CD8-positive, alpha-beta memory T cell (primary cell): ENCODE results near the gene IL22RA1. TPM values are rescaled to one million over a fixed set of nuclear protein-coding genes. Genes with fewer than 3 reads are reported as not detected.

ENCODE experiments used
- CTCF ChIA-PET: fragments of 350-600 bp; sonication (Branson Sonifier 250); formaldehyde crosslinking; loops from one replicate; lab custom pipeline; 2021; ENCODE audit warnings: antibody characterized with exemption; lab: Charles Lee
- POLR2A ChIA-PET: fragments of 350-600 bp; sonication (Branson Sonifier 250); formaldehyde crosslinking; loops from one replicate; lab custom pipeline; 2021; ENCODE audit warnings: antibody characterized with exemption; lab: Charles Lee
- DNase-seq, 5 donors: peaks; one replicate each; pipeline versions ENCODE4 v3.0.0 to v3.0.0-alpha.2; 2020 to 2022; ENCODE audit warnings: mixed read lengths in 1 of 5
- H3K27ac ChIP-seq: one replicate; pipeline ENCODE4 v1.7.0; 2013; ENCODE audit warnings: low read depth, mild to moderate bottlenecking, low read length, moderate library complexity
- H3K27me3 ChIP-seq: 2 replicates; pipeline ENCODE4 v1.7.0; 2013; ENCODE audit warnings: low read length, mild to moderate bottlenecking; ENCODE audit not compliant: insufficient read depth, poor library complexity, severe bottlenecking
- H3K36me3 ChIP-seq: 2 replicates; pipeline ENCODE4 v1.7.0; 2013; ENCODE audit warnings: mild to moderate bottlenecking, low read length, moderate library complexity; ENCODE audit not compliant: insufficient read depth
- H3K4me1 ChIP-seq: 2 replicates; pipeline ENCODE4 v1.7.0; 2013; ENCODE audit warnings: mild to moderate bottlenecking, low read length, moderate library complexity; ENCODE audit not compliant: insufficient read depth
- H3K4me3 ChIP-seq: 2 replicates; pipeline ENCODE4 v1.7.0; 2013; ENCODE audit warnings: mild to moderate bottlenecking, low read length
- H3K9me3 ChIP-seq: 2 replicates; pipeline ENCODE4 v1.7.0; 2013; ENCODE audit warnings: mild to moderate bottlenecking, low read length
- H3K27ac Mint-ChIP-seq, 8 donors: one replicate each; pipeline ENCODE4 v1.8.0; 2020 to 2021; ENCODE audit warnings: mixed read lengths in 8 of 8, mild to moderate bottlenecking in 6 of 8, inconsistent platforms in 3 of 8, moderate library complexity in 3 of 8
- H3K27me3 Mint-ChIP-seq, 2 donors: one replicate each; pipeline ENCODE4 v1.8.0; 2020 to 2021; ENCODE audit warnings: mixed read lengths in 2 of 2, mild to moderate bottlenecking in 1 of 2, moderate library complexity in 1 of 2
- H3K36me3 Mint-ChIP-seq, 3 donors: one replicate each; pipeline ENCODE4 v1.8.0; 2020 to 2021; ENCODE audit warnings: mixed read lengths in 3 of 3, inconsistent platforms in 1 of 3, mild to moderate bottlenecking in 1 of 3
- H3K4me1 Mint-ChIP-seq, 3 donors: one replicate each; pipeline ENCODE4 v1.8.0; 2020 to 2021; ENCODE audit warnings: mixed read lengths in 3 of 3, inconsistent platforms in 1 of 3, mild to moderate bottlenecking in 1 of 3
- H3K4me3 Mint-ChIP-seq, 7 donors: one replicate each; pipeline ENCODE4 v1.8.0; 2020 to 2021; ENCODE audit warnings: mixed read lengths in 7 of 7, mild to moderate bottlenecking in 6 of 7, moderate library complexity in 4 of 7, inconsistent platforms in 2 of 7
- H3K9me3 Mint-ChIP-seq, 5 donors: one replicate each; pipeline ENCODE4 v1.8.0; 2020 to 2022; ENCODE audit warnings: mixed read lengths in 5 of 5, mild to moderate bottlenecking in 3 of 5, moderate library complexity in 2 of 5, inconsistent platforms in 1 of 5
- polyA plus RNA-seq: library from polyadenylated mRNA; unstranded; fragments of 300-500 nt; fragmentation: Illumina TruSeq; gene quantifications from one replicate; pipeline ENCODE4 v1.2.3, GENCODE V29; 2021
- total RNA-seq, 2 experiments: library from RNA; stranded (reverse); gene quantifications; one replicate each; pipeline ENCODE4 v1.2.3, GENCODE V29; 2021

Gene IL22RA1
- total and polyA plus RNA-seq, 3 experiments from 2014 or later: not detected

- no peaks in the 10 kb centered on the region for H3K9me3 Mint-ChIP-seq
- no peaks in the 10 kb centered on the region for H3K9me3 ChIP-seq
- H3K27me3 Mint-ChIP-seq: no peaks in the 10 kb centered on the region
- CTCF ChIA-PET: no interaction called here
- no peaks in the 10 kb centered on the region for H3K27me3 ChIP-seq
- peaks cover 6 to 42% (median 9%) of the 10 kb centered on the region in 3 donors for H3K36me3 Mint-ChIP-seq
- H3K4me1 ChIP-seq: no peaks in the 10 kb centered on the region
- H3K27ac ChIP-seq: no peak overlapping the region
- H3K4me3 Mint-ChIP-seq: no peak overlapping the region
- DNase-seq: no peak
- H3K36me3 ChIP-seq: no peaks in the 10 kb centered on the region
- POLR2A ChIA-PET: no interaction called here
- H3K4me1 Mint-ChIP-seq: peaks cover 0 to 11% (median 1%) of the 10 kb centered on the region in 3 donors
- no peak overlapping the region for H3K4me3 ChIP-seq
- no peak overlapping the region for H3K27ac Mint-ChIP-seq
Observed at GRCh38 chr1:24175033-24175755, 32.3 kb upstream of the IL22RA1 start.

- no peak overlapping the region for H3K27ac ChIP-seq
- Mint-ChIP-seq H3K27me3 (no peaks in the 10 kb centered on the region), H3K36me3 (peaks cover 6 to 40% (median 6%) of the 10 kb centered on the region in 3 donors), H3K4me1 (peaks cover 0 to 11% (median 1%) of the 10 kb centered on the region in 3 donors), H3K4me3 (no peak overlapping the region), H3K9me3 (no peaks in the 10 kb centered on the region), H3K27ac (peak overlapping the region in 1 of 8 donors; percentile 54)
- no peak for DNase-seq
- CTCF ChIA-PET: no interaction called here
- POLR2A ChIA-PET: no interaction called here
- no peak overlapping the region for H3K4me3 ChIP-seq
- H3K9me3 ChIP-seq: no peaks in the 10 kb centered on the region
- H3K27me3 ChIP-seq: no peaks in the 10 kb centered on the region
- H3K4me1 ChIP-seq: no peaks in the 10 kb centered on the region
- no peaks in the 10 kb centered on the region for H3K36me3 ChIP-seq
Observed at GRCh38 chr1:24173638-24174575, 31.0 kb upstream of the IL22RA1 start.

DNA sequence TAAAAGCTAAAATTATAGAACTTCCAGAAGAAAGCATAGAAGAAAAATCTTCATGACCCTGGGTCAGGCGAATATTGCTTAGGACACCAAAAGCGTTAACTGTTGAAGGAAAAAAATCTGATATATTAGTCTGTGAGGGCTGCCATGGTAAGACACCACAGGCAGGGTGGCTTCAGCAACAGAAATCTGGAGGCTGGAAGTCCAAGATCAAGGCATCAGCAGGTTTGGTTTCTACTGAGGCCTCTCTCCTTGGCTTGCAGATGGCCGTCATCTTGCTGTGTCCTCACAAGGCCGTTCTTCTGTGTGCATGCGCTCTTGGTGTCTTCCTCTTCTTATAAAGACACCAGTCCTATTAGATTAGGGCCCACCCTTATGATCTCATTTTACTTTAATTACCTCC, 29.7 kb upstream of the IL22RA1 start:
- CTCF ChIA-PET: interaction anchor here (1.1 kb wide), 1 partner anchor 516 kb away, joined by 3 read pairs; no protein-coding TSS in a partner anchor
- Mint-ChIP-seq H3K9me3 (no peaks in the 10 kb centered on the region), H3K27me3 (no peaks in the 10 kb centered on the region), H3K4me3 (no peak overlapping the region), H3K4me1 (peaks cover 0 to 11% (median 0%) of the 10 kb centered on the region in 3 donors), H3K36me3 (peaks cover 6 to 42% (median 11%) of the 10 kb centered on the region in 3 donors), H3K27ac (peak overlapping the region in 1 of 8 donors; percentile 38)
- Histone ChIP-seq H3K9me3 (no peaks in the 10 kb centered on the region), H3K4me3 (no peak overlapping the region), H3K27ac (no peak overlapping the region), H3K4me1 (no peaks in the 10 kb centered on the region), H3K27me3 (no peaks in the 10 kb centered on the region), H3K36me3 (no peaks in the 10 kb centered on the region)
- DNase-seq: no peak
- POLR2A ChIA-PET: no interaction called here

DNA sequence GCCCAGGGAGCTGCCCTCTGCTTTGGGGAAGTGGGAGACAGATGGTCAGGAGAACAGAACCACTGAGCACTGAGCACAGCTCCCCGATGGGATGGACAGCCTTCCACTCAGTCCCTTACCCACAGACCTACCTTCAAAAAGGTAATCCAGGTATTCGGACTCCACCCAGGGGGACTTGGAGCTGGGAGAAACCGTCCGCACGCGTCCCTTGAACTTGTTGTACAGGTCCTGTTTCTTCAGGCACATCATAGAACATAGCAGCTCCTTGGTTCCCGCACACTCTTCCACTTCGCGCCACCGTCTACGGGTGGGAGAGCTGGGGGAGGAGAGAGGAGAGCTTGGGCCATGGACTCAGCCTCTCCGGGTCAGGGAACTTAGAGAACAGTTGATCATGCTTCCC, 26.3 kb upstream of the IL22RA1 start:
- Mint-ChIP-seq H3K36me3 (peaks cover 6 to 51% (median 13%) of the 10 kb centered on the region in 3 donors), H3K4me3 (no peak overlapping the region), H3K9me3 (no peaks in the 10 kb centered on the region), H3K4me1 (no peaks in the 10 kb centered on the region), H3K27ac (no peak overlapping the region), H3K27me3 (no peaks in the 10 kb centered on the region)
- POLR2A ChIA-PET: no interaction called here
- Histone ChIP-seq H3K27me3 (no peaks in the 10 kb centered on the region), H3K4me1 (no peaks in the 10 kb centered on the region), H3K4me3 (no peak overlapping the region), H3K27ac (no peak overlapping the region), H3K36me3 (peaks cover 5% of the 10 kb centered on the region), H3K9me3 (no peaks in the 10 kb centered on the region)
- no peak for DNase-seq
- CTCF ChIA-PET: interaction anchor here (1.2 to 1.4 kb wide), 2 partner anchors 19 to 222 kb away, joined by 4 to 7 read pairs; no protein-coding TSS in a partner anchor

DNA sequence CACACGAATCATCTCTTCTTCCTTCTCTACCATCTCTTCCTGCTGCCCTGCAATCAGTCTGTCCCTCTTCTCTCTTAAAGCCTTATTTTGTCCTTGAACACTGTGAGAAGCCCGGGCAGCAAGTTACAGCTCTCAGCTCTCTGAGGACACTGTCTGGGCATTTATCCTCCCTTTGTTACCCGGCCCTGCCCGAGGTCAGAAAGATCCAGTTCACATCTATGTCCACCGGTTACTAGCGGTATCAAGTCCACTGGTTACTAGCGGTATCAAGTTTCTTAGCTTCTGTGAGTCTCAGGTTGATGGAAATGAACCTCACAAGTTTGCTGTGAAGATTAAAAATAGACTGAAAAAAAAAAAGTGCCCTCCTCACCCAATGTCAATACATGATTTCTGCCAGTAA, 25.3 kb upstream of the IL22RA1 start:
- Histone ChIP-seq H3K4me3 (no peak overlapping the region), H3K4me1 (no peaks in the 10 kb centered on the region), H3K27me3 (no peaks in the 10 kb centered on the region), H3K9me3 (no peaks in the 10 kb centered on the region), H3K27ac (no peak overlapping the region), H3K36me3 (peaks cover 5% of the 10 kb centered on the region)
- Mint-ChIP-seq H3K4me1 (no peaks in the 10 kb centered on the region), H3K27ac (peak overlapping the region in 3 of 8 donors; percentile 8 to 59 (median 24)), H3K36me3 (peaks cover 0 to 55% (median 14%) of the 10 kb centered on the region in 3 donors), H3K9me3 (no peaks in the 10 kb centered on the region), H3K27me3 (no peaks in the 10 kb centered on the region), H3K4me3 (no peak overlapping the region)
- no peak for DNase-seq
- ChIA-PET CTCF (interaction anchor here (1.4 to 2.0 kb wide), 2 partner anchors 17 to 18 kb away, joined by 7 read pairs; no protein-coding TSS in a partner anchor), POLR2A (no interaction called here)

- POLR2A ChIA-PET: no interaction called here
- peaks cover 5% of the 10 kb centered on the region for H3K36me3 ChIP-seq
- Mint-ChIP-seq H3K9me3 (no peaks in the 10 kb centered on the region), H3K36me3 (peaks cover 0 to 58% (median 17%) of the 10 kb centered on the region in 3 donors), H3K27me3 (no peaks in the 10 kb centered on the region), H3K4me1 (no peaks in the 10 kb centered on the region), H3K4me3 (no peak overlapping the region), H3K27ac (no peak overlapping the region)
- no peaks in the 10 kb centered on the region for H3K4me1 ChIP-seq
- no peak overlapping the region for H3K27ac ChIP-seq
- no peaks in the 10 kb centered on the region for H3K27me3 ChIP-seq
- H3K9me3 ChIP-seq: no peaks in the 10 kb centered on the region
- CTCF ChIA-PET: interaction anchor here (0.6 to 2.0 kb wide), 3 partner anchors 16 to 583 kb away, joined by 3 to 7 read pairs (median 3); no protein-coding TSS in a partner anchor
- H3K4me3 ChIP-seq: no peak overlapping the region
- DNase-seq: no peak
Observed at GRCh38 chr1:24167008-24167407, 24.1 kb upstream of the IL22RA1 start.

GRCh38 chr1:24165500-24165899, 22.6 kb upstream of the IL22RA1 start:
- H3K4me1 Mint-ChIP-seq: no peaks in the 10 kb centered on the region
- Histone ChIP-seq H3K4me1 (no peaks in the 10 kb centered on the region), H3K36me3 (peaks cover 5% of the 10 kb centered on the region), H3K9me3 (no peaks in the 10 kb centered on the region), H3K27me3 (no peaks in the 10 kb centered on the region), H3K27ac (no peak overlapping the region), H3K4me3 (no peak overlapping the region)
- no peak overlapping the region for H3K4me3 Mint-ChIP-seq
- peak overlapping the region in 2 of 8 donors; percentile 23 to 61 for H3K27ac Mint-ChIP-seq
- no peaks in the 10 kb centered on the region for H3K27me3 Mint-ChIP-seq
- H3K9me3 Mint-ChIP-seq: no peaks in the 10 kb centered on the region
- POLR2A ChIA-PET: no interaction called here
- no peak for DNase-seq
- CTCF ChIA-PET: no interaction called here
- peaks cover 0 to 68% (median 19%) of the 10 kb centered on the region in 3 donors for H3K36me3 Mint-ChIP-seq
